Nephron progenitor cell (in vitro differentiated cells): ENCODE data around the gene HLCS.

Experiments
- DNase-seq: peaks from one replicate; pipeline ENCODE4 v3.0.0; 2021
- H3K27ac Mint-ChIP-seq: 2 replicates; pipeline ENCODE4 v1.8.0; 2021; ENCODE audit warnings: mild to moderate bottlenecking, moderate library complexity, mixed read lengths
- H3K27me3 Mint-ChIP-seq: 2 replicates; pipeline ENCODE4 v1.8.0; 2021; ENCODE audit warnings: mild to moderate bottlenecking, low read depth, mixed read lengths; ENCODE audit not compliant: poor library complexity
- H3K36me3 Mint-ChIP-seq: 2 replicates; pipeline ENCODE4 v1.8.0; 2021; ENCODE audit warnings: low read depth, mixed read lengths
- H3K4me1 Mint-ChIP-seq: 2 replicates; pipeline ENCODE4 v1.8.0; 2021; ENCODE audit warnings: mixed read lengths
- H3K4me3 Mint-ChIP-seq: 2 replicates; pipeline ENCODE4 v1.8.0; 2021; ENCODE audit warnings: mild to moderate bottlenecking, moderate library complexity, mixed read lengths
- H3K9me3 Mint-ChIP-seq: 2 replicates; pipeline ENCODE4 v1.8.0; 2021; ENCODE audit warnings: mild to moderate bottlenecking, moderate library complexity, mixed read lengths
- TF ChIP-seq, protein P1 (sequence below): fragments of 200-600 bp; sonication (generic); IDR thresholded peaks from 2 replicates; pipeline ENCODE4 v1.5.0; 2021; ENCODE audit warnings: antibody characterized with exemption

HLCS gene

DNA sequence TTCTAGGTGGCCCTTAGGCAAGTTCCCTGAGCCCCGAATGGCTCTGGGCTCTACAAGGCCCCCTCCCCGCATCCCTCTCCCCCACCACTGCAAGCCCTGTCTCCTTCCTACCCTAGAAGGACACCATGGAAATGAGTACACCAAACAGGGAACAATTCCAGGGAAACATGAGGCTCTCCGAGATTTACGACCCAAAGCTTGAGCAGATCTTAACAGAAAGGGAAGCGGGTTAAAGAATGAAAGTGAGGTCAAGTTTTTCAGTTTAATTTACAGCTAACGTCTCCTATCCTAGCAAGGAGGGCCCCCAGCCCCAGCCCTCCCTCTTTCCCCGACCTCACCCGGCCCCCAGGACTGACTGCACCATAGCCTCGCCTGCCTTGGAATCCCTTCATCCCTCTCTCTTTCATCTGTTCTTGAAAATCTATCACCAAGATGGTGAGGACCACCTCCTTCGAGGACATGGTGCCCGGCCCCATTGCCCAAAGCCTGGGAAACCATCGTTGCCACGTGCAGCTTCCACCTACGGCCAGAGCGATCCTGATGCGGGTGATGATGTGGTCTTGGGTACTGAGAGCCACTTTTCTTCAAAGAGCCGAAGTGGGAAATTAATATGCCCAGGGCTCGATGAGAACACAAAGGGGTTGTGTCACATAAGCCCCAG lies 237.0 kb downstream of the HLCS start:
- peak overlapping the region; percentile 46 for H3K4me3 Mint-ChIP-seq
- no peaks in the 10 kb centered on the region for H3K36me3 Mint-ChIP-seq
- TF ChIP-seq, protein P1, sequence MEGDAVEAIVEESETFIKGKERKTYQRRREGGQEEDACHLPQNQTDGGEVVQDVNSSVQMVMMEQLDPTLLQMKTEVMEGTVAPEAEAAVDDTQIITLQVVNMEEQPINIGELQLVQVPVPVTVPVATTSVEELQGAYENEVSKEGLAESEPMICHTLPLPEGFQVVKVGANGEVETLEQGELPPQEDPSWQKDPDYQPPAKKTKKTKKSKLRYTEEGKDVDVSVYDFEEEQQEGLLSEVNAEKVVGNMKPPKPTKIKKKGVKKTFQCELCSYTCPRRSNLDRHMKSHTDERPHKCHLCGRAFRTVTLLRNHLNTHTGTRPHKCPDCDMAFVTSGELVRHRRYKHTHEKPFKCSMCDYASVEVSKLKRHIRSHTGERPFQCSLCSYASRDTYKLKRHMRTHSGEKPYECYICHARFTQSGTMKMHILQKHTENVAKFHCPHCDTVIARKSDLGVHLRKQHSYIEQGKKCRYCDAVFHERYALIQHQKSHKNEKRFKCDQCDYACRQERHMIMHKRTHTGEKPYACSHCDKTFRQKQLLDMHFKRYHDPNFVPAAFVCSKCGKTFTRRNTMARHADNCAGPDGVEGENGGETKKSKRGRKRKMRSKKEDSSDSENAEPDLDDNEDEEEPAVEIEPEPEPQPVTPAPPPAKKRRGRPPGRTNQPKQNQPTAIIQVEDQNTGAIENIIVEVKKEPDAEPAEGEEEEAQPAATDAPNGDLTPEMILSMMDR: no peak
- peaks cover 55% of the 10 kb centered on the region for H3K4me1 Mint-ChIP-seq
- peak overlapping the region; percentile 92 for H3K27ac Mint-ChIP-seq
- peaks cover 11% of the 10 kb centered on the region for H3K27me3 Mint-ChIP-seq
- DNase-seq: no peak
- H3K9me3 Mint-ChIP-seq: peaks cover 4% of the 10 kb centered on the region

DNA sequence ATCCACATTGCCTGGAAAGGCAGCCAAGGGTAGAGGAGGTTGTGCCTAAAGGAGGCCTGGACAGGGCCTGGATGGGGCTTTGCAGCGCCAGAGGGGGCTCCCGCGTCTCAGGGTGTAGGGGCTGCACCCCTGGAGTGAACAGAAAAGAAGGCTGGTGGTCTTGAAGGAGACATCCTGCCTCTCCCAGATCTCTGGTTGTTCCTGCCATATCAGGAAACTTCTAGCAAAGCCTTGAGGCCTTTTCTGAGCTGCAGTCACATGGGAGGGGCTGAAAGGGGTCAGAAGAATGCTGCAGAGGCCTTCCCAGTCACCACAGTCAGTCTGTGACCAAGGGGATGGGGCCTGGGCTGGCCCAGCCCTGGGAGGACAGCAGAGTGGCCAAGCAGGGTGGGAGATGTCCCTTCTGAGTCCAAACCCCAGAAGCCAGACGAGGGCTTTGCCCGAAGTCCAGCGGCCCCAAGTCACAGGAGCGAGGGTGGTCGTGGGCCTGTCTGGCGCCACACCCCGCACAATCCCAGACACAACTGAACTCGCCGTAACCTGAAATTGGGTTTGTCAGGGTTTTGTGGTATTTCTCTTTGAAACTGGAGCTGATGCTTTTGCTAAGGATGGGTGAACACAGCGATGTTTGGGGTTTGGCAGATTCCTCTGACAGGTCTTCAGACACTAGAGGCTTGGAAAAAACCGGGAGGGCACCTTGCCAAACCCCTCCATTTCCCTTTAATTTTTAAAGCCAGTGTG lies 237.9 kb downstream of the HLCS start:
- peaks cover 4% of the 10 kb centered on the region for H3K9me3 Mint-ChIP-seq
- peak overlapping the region; percentile 88 for H3K27ac Mint-ChIP-seq
- DNase-seq: no peak
- H3K27me3 Mint-ChIP-seq: peaks cover 19% of the 10 kb centered on the region
- H3K4me3 Mint-ChIP-seq: no peak overlapping the region
- TF ChIP-seq, protein P1: no peak
- H3K36me3 Mint-ChIP-seq: no peaks in the 10 kb centered on the region
- H3K4me1 Mint-ChIP-seq: peaks cover 55% of the 10 kb centered on the region

DNA sequence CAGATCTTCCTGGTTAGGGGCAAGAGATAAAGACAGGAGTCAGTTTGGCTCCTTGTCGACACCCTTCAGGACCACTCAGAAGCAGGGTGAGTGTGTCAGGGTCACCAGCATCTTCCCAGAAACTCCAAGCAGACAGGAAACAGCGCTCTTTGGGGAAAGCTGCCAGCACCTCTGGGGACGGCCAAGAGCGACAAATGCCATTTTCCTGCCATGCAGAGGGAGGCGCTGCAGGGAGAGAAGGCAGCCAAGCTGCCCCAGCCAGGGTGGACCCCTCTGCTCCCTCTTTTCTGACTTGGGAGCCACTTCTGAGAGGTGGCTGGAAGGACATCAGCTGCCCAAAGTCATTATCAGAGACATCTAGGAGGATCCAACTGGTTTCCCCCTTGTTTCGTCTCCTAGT lies 238.6 kb downstream of the HLCS start:
- DNase-seq: no peak
- Mint-ChIP-seq H3K27me3 (peaks cover 18% of the 10 kb centered on the region), H3K36me3 (no peaks in the 10 kb centered on the region), H3K27ac (peak overlapping the region; percentile 88), H3K9me3 (peaks cover 4% of the 10 kb centered on the region), H3K4me3 (no peak overlapping the region), H3K4me1 (peaks cover 54% of the 10 kb centered on the region)
- TF ChIP-seq, protein P1: no peak

DNA sequence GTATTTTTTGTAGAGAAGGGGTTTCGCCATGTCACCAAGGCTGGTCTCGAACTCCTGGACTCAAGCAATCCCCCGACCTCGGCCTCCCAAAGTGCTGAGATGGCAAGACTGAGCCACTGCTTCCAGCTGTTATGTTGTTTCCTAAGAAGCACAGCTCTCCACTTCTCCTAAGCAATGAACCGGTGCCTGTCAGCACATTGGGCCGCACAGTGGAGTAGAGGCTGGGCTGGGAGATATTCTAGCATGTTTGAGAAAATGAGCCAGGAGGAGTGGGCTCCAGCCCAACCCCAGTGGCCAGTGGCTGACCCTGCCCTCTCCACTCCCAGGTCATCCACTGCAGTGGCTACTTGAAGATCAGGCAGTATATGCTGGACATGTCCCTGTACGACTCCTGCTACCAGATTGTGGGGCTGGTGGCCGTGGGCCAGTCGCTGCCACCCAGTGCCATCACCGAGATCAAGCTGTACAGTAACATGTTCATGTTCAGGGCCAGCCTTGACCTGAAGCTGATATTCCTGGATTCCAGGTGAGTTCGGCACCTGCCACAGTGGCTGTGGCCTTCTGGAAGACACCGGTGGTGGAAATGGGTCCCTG lies 240.6 kb downstream of the HLCS start:
- DNase-seq: no peak
- Mint-ChIP-seq H3K9me3 (no peaks in the 10 kb centered on the region), H3K4me3 (no peak overlapping the region), H3K27me3 (peaks cover 14% of the 10 kb centered on the region), H3K27ac (no peak overlapping the region), H3K4me1 (peaks cover 45% of the 10 kb centered on the region), H3K36me3 (no peaks in the 10 kb centered on the region)
- TF ChIP-seq, protein P1: no peak

DNA sequence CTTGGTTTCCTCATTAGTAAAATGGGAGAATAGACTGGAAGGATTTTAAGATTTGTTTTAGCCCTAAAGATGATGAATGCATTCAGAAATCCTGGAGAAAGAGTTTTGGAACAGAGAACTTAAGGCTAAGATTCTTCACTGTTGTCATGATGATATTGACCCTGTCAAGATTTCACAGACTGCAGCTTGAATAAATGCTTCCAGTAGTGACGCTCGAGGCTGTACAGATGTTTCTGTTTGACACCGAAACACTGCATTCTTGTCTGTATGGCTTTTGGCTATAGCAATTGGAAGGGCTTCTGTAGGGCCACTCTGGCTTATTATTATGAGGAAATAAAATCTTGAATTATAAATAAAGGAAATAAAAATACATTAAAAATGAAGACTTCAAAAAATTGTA lies 241.8 kb downstream of the HLCS start:
- H3K27ac Mint-ChIP-seq: no peak overlapping the region
- no peaks in the 10 kb centered on the region for H3K36me3 Mint-ChIP-seq
- H3K4me1 Mint-ChIP-seq: peaks cover 38% of the 10 kb centered on the region
- peaks cover 19% of the 10 kb centered on the region for H3K27me3 Mint-ChIP-seq
- no peak overlapping the region for H3K4me3 Mint-ChIP-seq
- H3K9me3 Mint-ChIP-seq: no peaks in the 10 kb centered on the region
- TF ChIP-seq, protein P1: no peak
- no peak for DNase-seq
